A549 (cell line): Measurements from ENCODE around the gene FAM234B. TPM values are rescaled to one million over a fixed set of nuclear protein-coding genes. Genes with fewer than 3 reads are reported as not detected.
A peak's percentile ranks its signal among the peaks of the same experiment; 100 is the strongest.

Source experiments
- ATAC-seq, 2 experiments: fragments of 200-7000 bp in 1 of 2; fragments of >200 bp in 1 of 2; cut with Nextera tagmentation in 1 of 2; cut with Tn5 transposase in 1 of 2; 3 replicates each; pipeline versions ENCODE4 v1.8.0 to v1.9.1; 2018 to 2020; ENCODE audit warnings: mild to moderate bottlenecking in 1 of 2, moderate library complexity in 1 of 2
- CTCF ChIA-PET: fragments of 300-600 bp; sonication (Branson Sonifier 250); formaldehyde crosslinking; extraction: SDS; loops from one replicate; lab custom pipeline; 2021; ENCODE audit warnings: antibody characterized with exemption, inconsistent platforms; lab: Yijun Ruan, JAX
- POLR2A ChIA-PET: fragments of 350-600 bp; formaldehyde crosslinking; extraction: SDS; loops from one replicate; lab custom pipeline; 2021; ENCODE audit warnings: antibody characterized with exemption, inconsistent platforms; lab: Yijun Ruan, JAX
- DNase-seq, 2 experiments: peaks; one replicate each; pipeline versions ENCODE4 v3.0.0 to v3.0.0-alpha.2; 2011 to 2016; ENCODE audit warnings: low read depth in 1 of 2, low spot score in 1 of 2
- FAIRE-seq: peaks from 2 replicates; lab custom pipeline; 2011; peaks lifted over from hg19 to GRCh38; lab: Jason Lieb, UNC
- H3K27ac ChIP-seq, 2 experiments: fragments of >200 bp; sonication (Bioruptor Twin); formaldehyde crosslinking; 3 replicates each; pipeline ENCODE4 v1.5.1; 2016 to 2017
- H3K4me1 ChIP-seq: fragments of >200 bp; sonication (Bioruptor Twin); formaldehyde crosslinking; 3 replicates; pipeline ENCODE4 v1.6.1; 2016
- H3K4me2 ChIP-seq: fragments of >200 bp; sonication (Bioruptor Twin); formaldehyde crosslinking; 3 replicates; pipeline ENCODE4 v1.6.1; 2016
- H3K4me3 ChIP-seq: fragments of >200 bp; sonication (Bioruptor Twin); formaldehyde crosslinking; 3 replicates; pipeline ENCODE4 v1.5.1; 2016
- H3K9me3 ChIP-seq: fragments of >200 bp; sonication (Bioruptor Twin); formaldehyde crosslinking; 3 replicates; pipeline ENCODE4 v1.6.1; 2016
- BHLHE40 ChIP-seq: IDR thresholded peaks from 2 replicates; pipeline ENCODE4 v1.6.1; 2012; ENCODE audit warnings: low read depth, low read length, inconsistent platforms
- CBX2 ChIP-seq: fragments of 200-600 bp; sonication (generic); IDR thresholded peaks from 2 replicates; pipeline ENCODE4 v1.6.1; 2016; ENCODE audit warnings: low read depth, mild to moderate bottlenecking, borderline replicate concordance
- CEBPB ChIP-seq, 2 experiments: fragments of >200 bp in 1 of 2; sonication (Bioruptor Twin) in 1 of 2; formaldehyde crosslinking in 1 of 2; IDR thresholded peaks; 2 replicates each; pipeline ENCODE4 v1.6.1; 2012 to 2016
- CHD2 ChIP-seq: fragments of 150-350 bp; IDR thresholded peaks from 2 replicates; pipeline ENCODE4 v1.6.1; 2014; ENCODE audit warnings: low read length; ENCODE audit not compliant: partially characterized antibody
- CHD4 ChIP-seq: fragments of 200-600 bp; sonication (generic); IDR thresholded peaks from 2 replicates; pipeline ENCODE4 v1.6.1; 2016; ENCODE audit warnings: antibody characterized with exemption, mild to moderate bottlenecking, borderline replicate concordance
- JUNB ChIP-seq: fragments of >200 bp; sonication (Bioruptor Twin); formaldehyde crosslinking; IDR thresholded peaks from 2 replicates; pipeline ENCODE4 v1.6.1; 2016
- MAFK ChIP-seq: fragments of 450-650 bp; IDR thresholded peaks from 2 replicates; pipeline ENCODE4 v1.6.1; 2014; ENCODE audit not compliant: partially characterized antibody
- MYC ChIP-seq: IDR thresholded peaks from 2 replicates; pipeline ENCODE4 v1.6.1; 2012; ENCODE audit warnings: mild to moderate bottlenecking, inconsistent platforms, low read length, improper control_type of control experiment, borderline replicate concordance
- PHF8 ChIP-seq: fragments of 200-600 bp; sonication (generic); IDR thresholded peaks from 2 replicates; pipeline ENCODE4 v1.6.1; 2016; ENCODE audit warnings: low read depth, mild to moderate bottlenecking, antibody characterized with exemption, moderate library complexity, borderline replicate concordance
- POLR2AphosphoS2 ChIP-seq: conservative IDR thresholded peaks from 2 replicates; pipeline ENCODE4 v1.6.1; 2012; ENCODE audit warnings: low read length, improper control_type of control experiment, inconsistent platforms
- RFX5 ChIP-seq: fragments of 450-650 bp; IDR thresholded peaks from 2 replicates; pipeline ENCODE4 v1.7.1; 2014; ENCODE audit warnings: antibody characterized with exemption, mild to moderate bottlenecking, moderate library complexity
- SMC3 ChIP-seq: fragments of >200 bp; sonication (Bioruptor Twin); formaldehyde crosslinking; IDR thresholded peaks from 3 replicates; pipeline ENCODE4 v1.6.1; 2018; ENCODE audit warnings: inconsistent platforms
- TP53 ChIP-seq: fragments of 250-450 bp; sonication (Bioruptor Pico); IDR thresholded peaks from 2 replicates; pipeline ENCODE4 v1.5.0; 2021; ENCODE audit warnings: mild to moderate bottlenecking, moderate library complexity
- whole genome bisulfite sequencing: methylation state at CpG from one replicate; pipeline ENCODE4 v1.1.6; 2017; ENCODE audit errors: missing lambda C conversion rate; 5-methylcytosine and 5-hydroxymethylcytosine counted together
- polyA plus RNA-seq, 4 experiments: library from polyadenylated mRNA; depleted of rRNA in 3 of 4; stranded (reverse); fragments of >200 nt; fragmentation: RNase III in 1 of 4; extraction: RNeasy Plus Mini Kit Qiagen cat#74134 plus additional on column Dnase treatment in 1 of 4; gene quantifications; 2 replicates in 3 of 4; 3 replicates in 1 of 4; pipeline ENCODE4 v1.2.3, GENCODE V29; 2011 to 2017
- TF ChIP-seq, protein P1 (sequence below): IDR thresholded peaks from 2 replicates; pipeline ENCODE4 v1.6.1; 2012
- TF ChIP-seq, protein P2 (sequence below): fragments of >200 bp; sonication (Bioruptor Twin); formaldehyde crosslinking; IDR thresholded peaks from 2 replicates; pipeline ENCODE4 v1.6.1; 2016
- TF ChIP-seq, protein P3 (sequence below): fragments of 200-600 bp; sonication (generic); IDR thresholded peaks from 2 replicates; pipeline ENCODE4 v1.6.1; 2016; ENCODE audit warnings: antibody characterized with exemption, mild to moderate bottlenecking, moderate library complexity
- TF ChIP-seq, protein P4 (sequence below): IDR thresholded peaks from 2 replicates; pipeline ENCODE4 v1.6.1; 2012
- TF ChIP-seq, protein P5 (sequence below): IDR thresholded peaks from 2 replicates; pipeline ENCODE4 v1.6.1; 2012; ENCODE audit warnings: low read depth, borderline replicate concordance

FAM234B gene
- polyA plus RNA-seq, 2 of the 4 experiments (the other 2 are of a cell fraction), result 2.6 to 7.5 TPM

DNA sequence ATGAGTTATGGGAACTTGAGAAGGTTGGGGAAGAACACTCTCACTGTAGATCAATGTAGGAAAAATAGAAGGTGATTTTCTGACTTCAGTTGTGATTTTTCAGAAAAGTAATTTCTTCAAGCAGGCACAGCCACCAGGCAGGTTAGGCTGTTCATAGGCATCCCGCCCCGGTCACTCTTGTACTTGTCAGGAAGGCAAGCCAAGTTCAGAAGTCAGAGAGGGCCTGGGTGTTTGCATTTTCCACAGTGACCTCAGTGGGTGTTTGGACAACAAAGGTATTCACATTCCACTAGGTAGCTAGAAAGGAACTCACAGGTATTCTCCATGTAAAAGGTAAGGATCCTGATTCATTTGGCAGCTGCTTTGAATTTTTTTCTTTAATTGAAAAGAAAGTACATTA lies 3.0 kb upstream of the FAM234B start (continued):
- TF ChIP-seq, protein P1, sequence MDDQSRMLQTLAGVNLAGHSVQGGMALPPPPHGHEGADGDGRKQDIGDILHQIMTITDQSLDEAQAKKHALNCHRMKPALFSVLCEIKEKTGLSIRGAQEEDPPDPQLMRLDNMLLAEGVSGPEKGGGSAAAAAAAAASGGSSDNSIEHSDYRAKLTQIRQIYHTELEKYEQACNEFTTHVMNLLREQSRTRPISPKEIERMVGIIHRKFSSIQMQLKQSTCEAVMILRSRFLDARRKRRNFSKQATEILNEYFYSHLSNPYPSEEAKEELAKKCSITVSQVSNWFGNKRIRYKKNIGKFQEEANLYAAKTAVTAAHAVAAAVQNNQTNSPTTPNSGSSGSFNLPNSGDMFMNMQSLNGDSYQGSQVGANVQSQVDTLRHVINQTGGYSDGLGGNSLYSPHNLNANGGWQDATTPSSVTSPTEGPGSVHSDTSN, result no peak
- TF ChIP-seq CEBPB (IDR thresholded peaks at IDR 0.05), result no peak

DNA sequence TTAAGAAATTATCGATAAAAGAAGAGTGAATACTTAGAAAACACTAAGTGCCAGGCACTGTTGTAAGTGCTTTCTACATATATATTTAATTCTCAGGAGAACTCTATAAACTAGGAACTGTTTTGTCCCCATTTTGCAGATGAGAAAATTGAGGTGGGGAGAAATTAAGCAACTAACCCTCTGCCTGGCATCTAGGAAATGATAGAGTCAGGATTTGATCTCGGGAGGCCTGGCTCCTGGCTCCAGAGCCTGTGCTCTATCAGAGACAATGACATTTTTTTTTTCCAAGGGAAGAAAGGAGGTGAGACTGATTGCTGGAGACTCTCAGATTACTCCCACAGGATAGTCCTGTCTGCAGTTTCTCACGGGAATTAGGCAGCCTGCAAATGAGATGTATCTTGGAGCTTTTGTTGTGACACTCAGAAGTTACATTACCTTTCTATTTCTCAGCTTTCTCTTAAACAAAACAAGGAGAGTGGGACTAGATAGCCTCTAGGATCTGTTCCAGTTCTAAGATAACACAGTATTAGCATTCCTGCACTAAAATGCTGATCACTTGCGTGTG lies 1.4 kb upstream of the FAM234B start:
- DNase-seq (no peak), ATAC-seq (no peak), FAIRE-seq (no peak)
- Histone ChIP-seq H3K27ac (no peak overlapping the region), H3K4me2 (no peak overlapping the region), H3K4me3 (no peak overlapping the region), H3K4me1 (peaks cover 8% of the 10 kb centered on the region; the same call in 1 of the 3 replicates), H3K9me3 (no peaks in the 10 kb centered on the region)
- 71% methylated on average over 4 of the region's 4 CpGs for WGBS
- TF ChIP-seq, protein P2, sequence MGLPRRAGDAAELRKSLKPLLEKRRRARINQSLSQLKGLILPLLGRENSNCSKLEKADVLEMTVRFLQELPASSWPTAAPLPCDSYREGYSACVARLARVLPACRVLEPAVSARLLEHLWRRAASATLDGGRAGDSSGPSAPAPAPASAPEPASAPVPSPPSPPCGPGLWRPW, result no peak
- ChIA-PET CTCF (interaction anchor here (1.4 to 3.7 kb wide), 3 partner anchors 18 to 169 kb away, joined by 3 to 23 read pairs (median 13); no protein-coding TSS in a partner anchor), POLR2A (no interaction called here)

DNA sequence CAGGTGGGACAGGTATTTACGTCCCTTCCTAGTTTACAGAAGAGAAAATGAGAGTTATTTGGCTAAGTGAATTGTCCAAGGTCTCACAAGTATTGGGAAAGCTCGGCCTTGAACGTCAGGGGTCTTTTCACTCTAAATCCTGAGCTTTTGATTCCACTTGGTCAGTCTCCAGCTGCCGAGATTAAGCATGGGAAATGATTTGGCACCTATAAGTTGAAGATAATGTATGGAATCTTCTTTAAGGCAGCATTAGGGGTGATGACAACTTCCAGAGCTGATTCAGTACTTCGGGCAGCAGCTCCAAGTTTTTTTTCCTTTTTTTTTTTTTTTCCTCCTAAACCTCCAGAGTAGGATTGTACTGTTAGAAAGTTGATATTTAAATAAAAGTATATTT lies 722 bp downstream of the FAM234B start:
- peak overlapping the region; percentile 97 for H3K4me3 ChIP-seq
- DNase-seq, result no peak
- H3K27ac ChIP-seq, result peak overlapping the region; percentile 83 to 92; a peak in 5 of 6 replicates
- TF ChIP-seq, protein P3, sequence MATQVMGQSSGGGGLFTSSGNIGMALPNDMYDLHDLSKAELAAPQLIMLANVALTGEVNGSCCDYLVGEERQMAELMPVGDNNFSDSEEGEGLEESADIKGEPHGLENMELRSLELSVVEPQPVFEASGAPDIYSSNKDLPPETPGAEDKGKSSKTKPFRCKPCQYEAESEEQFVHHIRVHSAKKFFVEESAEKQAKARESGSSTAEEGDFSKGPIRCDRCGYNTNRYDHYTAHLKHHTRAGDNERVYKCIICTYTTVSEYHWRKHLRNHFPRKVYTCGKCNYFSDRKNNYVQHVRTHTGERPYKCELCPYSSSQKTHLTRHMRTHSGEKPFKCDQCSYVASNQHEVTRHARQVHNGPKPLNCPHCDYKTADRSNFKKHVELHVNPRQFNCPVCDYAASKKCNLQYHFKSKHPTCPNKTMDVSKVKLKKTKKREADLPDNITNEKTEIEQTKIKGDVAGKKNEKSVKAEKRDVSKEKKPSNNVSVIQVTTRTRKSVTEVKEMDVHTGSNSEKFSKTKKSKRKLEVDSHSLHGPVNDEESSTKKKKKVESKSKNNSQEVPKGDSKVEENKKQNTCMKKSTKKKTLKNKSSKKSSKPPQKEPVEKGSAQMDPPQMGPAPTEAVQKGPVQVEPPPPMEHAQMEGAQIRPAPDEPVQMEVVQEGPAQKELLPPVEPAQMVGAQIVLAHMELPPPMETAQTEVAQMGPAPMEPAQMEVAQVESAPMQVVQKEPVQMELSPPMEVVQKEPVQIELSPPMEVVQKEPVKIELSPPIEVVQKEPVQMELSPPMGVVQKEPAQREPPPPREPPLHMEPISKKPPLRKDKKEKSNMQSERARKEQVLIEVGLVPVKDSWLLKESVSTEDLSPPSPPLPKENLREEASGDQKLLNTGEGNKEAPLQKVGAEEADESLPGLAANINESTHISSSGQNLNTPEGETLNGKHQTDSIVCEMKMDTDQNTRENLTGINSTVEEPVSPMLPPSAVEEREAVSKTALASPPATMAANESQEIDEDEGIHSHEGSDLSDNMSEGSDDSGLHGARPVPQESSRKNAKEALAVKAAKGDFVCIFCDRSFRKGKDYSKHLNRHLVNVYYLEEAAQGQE, result peak; percentile 65
- no peak for TF ChIP-seq TP53
- TF ChIP-seq, all 56 proteins: peak for 1
- peaks cover 8% of the 10 kb centered on the region; the same call in 1 of the 3 replicates for H3K4me1 ChIP-seq
- ATAC-seq (no peak), FAIRE-seq (peak; percentile 56)
- ChIA-PET POLR2A (interaction anchor here (0.7 to 1.1 kb wide), 2 partner anchors 14 to 69 kb away, joined by 3 to 4 read pairs; no protein-coding TSS in a partner anchor), CTCF (interaction anchor here (0.6 to 3.7 kb wide), 12 partner anchors 15 to 211 kb away, joined by 3 to 23 read pairs (median 4); no protein-coding TSS in a partner anchor)
- H3K9me3 ChIP-seq, result no peaks in the 10 kb centered on the region
- H3K4me2 ChIP-seq, result peak overlapping the region; percentile 97
- 13% methylated on average over 5 of the region's 5 CpGs for WGBS

DNA sequence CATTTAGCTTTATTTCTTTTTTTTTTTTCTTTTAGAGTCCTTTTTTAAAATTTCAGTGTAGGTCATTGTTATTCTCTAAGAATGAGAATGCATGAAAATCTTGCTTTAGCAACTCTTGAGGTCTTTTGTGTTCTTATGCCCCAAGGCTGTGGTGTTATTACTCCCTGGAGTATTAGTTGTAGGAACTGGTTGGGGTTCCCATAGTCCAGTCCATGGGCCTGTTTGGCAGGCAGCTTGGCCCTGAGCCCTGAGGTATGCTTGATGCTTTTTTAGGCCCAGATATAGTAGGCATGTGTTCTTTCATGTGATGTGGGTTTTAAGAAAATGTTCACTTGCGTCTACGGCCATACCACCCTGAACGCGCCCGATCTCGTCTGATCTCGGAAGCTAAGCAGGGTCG lies 1.6 kb downstream of the FAM234B start:
- DNase-seq (no peak), FAIRE-seq (no peak), ATAC-seq (no peak)
- Histone ChIP-seq H3K4me1 (peaks cover 8% of the 10 kb centered on the region; the same call in 1 of the 3 replicates), H3K4me3 (no peak overlapping the region), H3K4me2 (no peak overlapping the region), H3K9me3 (no peaks in the 10 kb centered on the region), H3K27ac (no peak overlapping the region)
- 57% methylated on average over 1 of the region's 8 CpGs for WGBS
- POLR2A ChIA-PET, result no interaction called here
- CTCF ChIA-PET, result interaction anchor here (1.1 to 3.7 kb wide), 5 partner anchors 14 to 210 kb away, joined by 4 to 23 read pairs (median 5); no protein-coding TSS in a partner anchor
- TF ChIP-seq PHF8, result no peak
- no peak for TF ChIP-seq CHD2
- TF ChIP-seq POLR2AphosphoS2, result no peak
- TF ChIP-seq, protein P4, sequence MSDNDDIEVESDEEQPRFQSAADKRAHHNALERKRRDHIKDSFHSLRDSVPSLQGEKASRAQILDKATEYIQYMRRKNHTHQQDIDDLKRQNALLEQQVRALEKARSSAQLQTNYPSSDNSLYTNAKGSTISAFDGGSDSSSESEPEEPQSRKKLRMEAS, result no peak
- TF ChIP-seq, protein P3, result no peak
- no peak for TF ChIP-seq CHD4
- TF ChIP-seq BHLHE40, result no peak
- no peak for TF ChIP-seq JUNB
- no peak for TF ChIP-seq CBX2
- TF ChIP-seq, protein P5, sequence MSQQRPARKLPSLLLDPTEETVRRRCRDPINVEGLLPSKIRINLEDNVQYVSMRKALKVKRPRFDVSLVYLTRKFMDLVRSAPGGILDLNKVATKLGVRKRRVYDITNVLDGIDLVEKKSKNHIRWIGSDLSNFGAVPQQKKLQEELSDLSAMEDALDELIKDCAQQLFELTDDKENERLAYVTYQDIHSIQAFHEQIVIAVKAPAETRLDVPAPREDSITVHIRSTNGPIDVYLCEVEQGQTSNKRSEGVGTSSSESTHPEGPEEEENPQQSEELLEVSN, result no peak
- no peak for TF ChIP-seq MAFK
- no peak for TF ChIP-seq MYC
- no peak for TF ChIP-seq SMC3
- no peak for TF ChIP-seq RFX5
